ENCODE measurements around the gene FAM241A.

FAM241A gene

GRCh38 chr4:112185740-112186670 is 40.8 kb downstream of the FAM241A start:
- no peak for TF ChIP-seq CTCF (conservative IDR thresholded peaks at IDR 0.05; ENCODE audit: low read depth)
- CTCF ChIA-PET, result interaction anchor here (0.5 kb wide), 1 partner anchor 272 kb away, joined by 3 read pairs; no protein-coding TSS in a partner anchor
- H3K27ac ChIP-seq, result no peak overlapping the region
- DNase-seq (ENCODE audit: low spot score), result no peak
- POLR2A ChIA-PET (ENCODE audit: low non-redundant PET), result interaction anchor here (0.6 kb wide), 1 partner anchor 73 kb away, joined by 3 read pairs; no protein-coding TSS in a partner anchor

- H3K27ac ChIP-seq, result no peak overlapping the region
- ChIA-PET POLR2A (ENCODE audit: low non-redundant PET) (no interaction called here), CTCF (interaction anchor here (0.6 to 2.2 kb wide), 8 partner anchors 9 to 1665 kb away, joined by 3 to 11 read pairs (median 4); no protein-coding TSS in a partner anchor)
- DNase-seq (ENCODE audit: low spot score), result no peak
- TF ChIP-seq CTCF (conservative IDR thresholded peaks at IDR 0.05; ENCODE audit: low read depth), result peak; percentile 13; the same call in 1 of the 2 replicates
Measured at GRCh38 chr4:112189754-112190153, 44.5 kb downstream of the FAM241A start.

DNA sequence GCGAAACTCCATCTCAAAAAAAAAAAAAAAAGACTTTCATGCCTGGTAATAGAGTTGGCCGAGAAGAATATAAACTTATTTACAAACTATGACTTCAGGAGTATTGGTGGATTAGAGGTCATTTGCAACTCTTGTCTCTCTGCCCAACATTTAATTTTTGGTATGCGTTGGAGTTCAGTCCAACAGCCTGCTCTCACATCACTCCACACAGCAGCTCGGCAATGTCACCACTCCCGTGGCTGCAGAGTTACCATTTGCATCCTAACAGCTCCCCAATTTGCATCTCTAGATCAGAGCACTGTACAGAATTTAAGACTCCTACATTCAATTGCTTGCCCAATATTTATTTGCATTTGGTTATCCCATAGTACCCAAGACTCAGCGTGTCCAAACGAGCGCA is 45.4 kb downstream of the FAM241A start:
- ChIA-PET CTCF (interaction anchor here (0.6 to 2.2 kb wide), 3 partner anchors 14 to 91 kb away, joined by 3 to 11 read pairs (median 8); no protein-coding TSS in a partner anchor), POLR2A (ENCODE audit: low non-redundant PET) (no interaction called here)
- no peak for TF ChIP-seq CTCF (conservative IDR thresholded peaks at IDR 0.05; ENCODE audit: low read depth)
- DNase-seq (ENCODE audit: low spot score), result no peak
- H3K27ac ChIP-seq, result no peak overlapping the region

- H3K27ac ChIP-seq, result no peak overlapping the region
- no peak for TF ChIP-seq CTCF (conservative IDR thresholded peaks at IDR 0.05; ENCODE audit: low read depth)
- CTCF ChIA-PET, result no interaction called here
- POLR2A ChIA-PET (ENCODE audit: low non-redundant PET), result no interaction called here
- no peak for DNase-seq (ENCODE audit: low spot score)
Measured at GRCh38 chr4:112196461-112196860, 51.2 kb downstream of the FAM241A start.

DNA sequence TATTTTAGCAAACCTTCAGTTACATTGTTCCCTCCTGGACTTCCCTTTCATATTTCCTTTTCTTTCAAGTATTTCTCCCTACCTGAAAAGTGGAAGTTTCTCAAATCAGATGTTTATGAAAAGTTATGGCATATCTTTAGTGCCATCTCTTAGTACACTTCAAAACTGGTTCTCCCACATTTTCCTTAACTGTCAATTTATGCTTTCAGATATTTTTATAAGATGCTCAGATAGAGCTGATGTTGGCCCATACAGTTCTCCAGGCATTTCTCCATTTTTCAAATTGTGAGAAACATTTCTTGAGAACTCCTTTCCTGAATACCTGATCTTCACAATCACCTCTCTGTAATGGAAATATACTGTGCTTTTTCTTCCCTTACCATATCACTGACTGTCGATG is 53.8 kb downstream of the FAM241A start:
- ChIA-PET CTCF (no interaction called here), POLR2A (ENCODE audit: low non-redundant PET) (no interaction called here)
- no peak for TF ChIP-seq CTCF (conservative IDR thresholded peaks at IDR 0.05; ENCODE audit: low read depth)
- no peak for DNase-seq (ENCODE audit: low spot score)
- no peak overlapping the region for H3K27ac ChIP-seq

DNA sequence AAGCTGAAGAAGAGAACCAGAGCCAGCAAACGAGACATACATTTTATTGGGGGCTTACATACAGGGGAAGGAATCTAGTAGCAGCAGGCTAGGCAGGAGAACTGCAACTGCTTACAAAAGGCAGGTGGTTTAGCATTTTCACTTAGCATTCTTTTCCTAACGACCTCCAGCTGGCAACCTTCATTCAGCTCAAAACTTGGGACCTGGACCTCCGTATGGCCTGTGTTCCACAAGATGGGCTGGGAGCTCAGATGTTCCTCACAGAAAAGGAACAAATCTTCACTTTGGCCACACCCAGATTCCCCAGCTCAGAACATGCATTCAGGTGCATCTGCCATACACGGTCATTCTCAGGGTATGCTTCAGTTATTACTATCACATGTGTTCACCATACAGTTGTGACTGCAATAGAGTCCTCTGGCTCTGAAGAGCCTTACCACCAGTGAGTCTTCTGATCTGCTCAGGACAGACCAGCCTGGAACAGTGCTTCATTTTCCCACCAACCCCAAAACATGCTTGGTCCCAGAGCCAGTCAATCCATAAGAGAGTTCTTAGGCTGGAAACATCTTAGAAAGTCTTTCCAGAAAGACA is 56.8 kb downstream of the FAM241A start:
- ChIA-PET POLR2A (ENCODE audit: low non-redundant PET) (no interaction called here), CTCF (no interaction called here)
- no peak for TF ChIP-seq CTCF (conservative IDR thresholded peaks at IDR 0.05; ENCODE audit: low read depth)
- no peak overlapping the region for H3K27ac ChIP-seq
- DNase-seq (ENCODE audit: low spot score), result no peak
